HG02870 (cell line): ENCODE results near the gene STAC.
"Not testable (repeated sequence)": the region's sequence is repeated elsewhere in the genome, so short reads cannot be mapped to it uniquely, and the experiment has no call there.

Source experiments
- ATAC-seq: cut with Tn5 transposase; IDR thresholded peaks from one replicate; pipeline ENCODE4 v1.9.1; 2021; ENCODE audit warnings: mild to moderate bottlenecking, moderate library complexity; ENCODE audit not compliant: unreplicated experiment

The STAC gene

DNA sequence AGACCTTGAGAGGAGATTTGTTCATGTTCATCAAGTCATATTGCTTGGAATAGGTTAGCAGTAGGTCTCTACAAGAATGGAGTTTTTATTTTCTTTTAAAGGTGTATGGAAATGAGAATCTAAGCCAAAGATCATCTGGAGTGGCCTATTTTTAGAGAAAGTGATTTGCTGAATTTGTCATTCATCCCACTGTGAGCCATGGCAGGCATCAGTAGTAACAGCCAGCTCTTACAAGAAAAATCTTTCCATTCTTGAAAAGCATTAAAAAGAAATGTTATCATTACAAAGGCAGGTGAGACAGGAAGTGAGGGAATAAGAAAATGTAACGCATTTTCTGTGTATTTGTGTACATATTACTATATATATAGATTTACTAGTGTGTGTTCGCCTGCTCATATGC is 29.6 kb downstream of the STAC start:
- ATAC-seq: no peak

- ATAC-seq: no peak
Measured at GRCh38 chr3:36411587-36411986, 31.3 kb downstream of the STAC start.

DNA sequence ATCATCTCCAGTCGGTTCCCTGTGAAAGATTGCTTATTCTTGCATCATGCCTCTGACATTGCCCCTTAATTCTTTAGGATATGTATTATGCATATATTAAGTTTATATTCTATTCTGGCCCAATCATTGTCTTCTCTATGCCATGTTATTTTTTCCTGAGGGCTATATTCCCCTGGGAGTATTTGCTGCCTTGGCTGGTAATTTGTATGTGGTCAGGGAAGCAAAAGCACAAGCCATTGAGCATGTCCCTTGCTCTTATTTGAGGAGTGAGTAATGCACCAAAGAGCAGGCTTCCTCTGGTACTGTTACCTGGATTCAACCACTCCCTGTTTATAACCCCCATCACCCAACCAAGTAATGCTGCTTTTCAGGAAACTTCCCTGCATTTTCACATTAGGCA is 36.3 kb downstream of the STAC start:
- no peak for ATAC-seq

- no peak for ATAC-seq
Measured at GRCh38 chr3:36417237-36417636, 36.9 kb downstream of the STAC start.

DNA sequence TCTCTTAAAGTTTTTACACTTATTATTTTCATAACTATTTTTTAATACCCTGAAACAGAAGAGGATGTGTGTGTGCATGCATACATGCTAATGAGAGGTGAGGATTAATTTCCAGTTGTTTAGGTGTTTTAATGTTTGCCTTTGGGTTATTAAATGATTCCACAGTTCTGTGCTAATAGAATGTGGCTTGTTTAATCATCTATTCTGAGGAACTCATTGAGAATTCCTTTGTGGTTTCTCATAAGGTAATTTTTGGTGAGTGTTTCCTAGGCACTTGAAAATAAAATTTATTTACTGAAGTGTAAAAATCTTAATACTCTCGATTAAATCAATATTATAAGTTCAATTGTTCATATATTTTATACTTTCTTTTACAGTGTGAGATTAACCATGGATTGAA is 38.0 kb downstream of the STAC start:
- ATAC-seq: no peak

DNA sequence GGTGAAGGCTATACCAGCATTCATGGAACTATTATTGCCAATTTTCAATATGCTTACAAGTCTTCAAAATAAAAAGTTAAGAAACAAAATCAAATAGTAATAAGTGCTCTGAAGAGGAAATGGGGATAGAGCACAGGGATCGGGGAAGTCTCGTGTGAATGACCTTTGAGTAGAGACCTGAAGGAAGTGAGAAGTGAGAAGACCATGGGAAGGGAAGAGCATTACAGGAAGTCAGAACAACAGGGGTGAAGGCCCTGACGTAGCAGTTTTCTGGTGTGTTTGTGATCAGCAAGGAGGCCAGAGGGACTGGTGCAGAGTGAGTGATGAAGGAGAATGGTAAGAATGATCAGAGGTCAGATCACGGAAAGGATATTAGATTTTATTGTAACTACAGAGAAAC is 48.1 kb downstream of the STAC start:
- ATAC-seq: no peak

DNA sequence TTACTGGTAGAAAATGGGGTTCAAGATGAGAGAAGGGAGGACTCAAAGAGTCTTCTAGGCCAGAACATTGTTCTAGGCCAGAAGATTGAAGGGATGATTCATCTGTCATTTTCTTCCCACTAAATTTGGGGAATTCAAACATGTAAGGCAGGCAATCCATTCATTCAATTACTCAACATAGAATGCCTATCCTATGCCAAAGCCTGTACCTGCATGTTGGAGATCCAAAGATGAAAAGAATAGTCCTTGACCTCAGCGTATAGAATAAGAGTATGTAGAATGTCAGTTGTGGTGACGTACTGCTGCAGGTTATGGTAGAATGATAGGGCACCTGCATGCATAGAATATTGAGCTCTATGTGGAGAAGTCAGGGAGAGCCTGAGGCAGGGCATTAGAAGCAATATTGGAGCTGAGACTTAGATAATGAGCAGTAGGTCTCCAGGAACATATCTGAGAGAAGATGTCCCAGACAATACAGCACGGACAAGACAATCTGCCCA is 49.7 kb downstream of the STAC start:
- no peak for ATAC-seq

DNA sequence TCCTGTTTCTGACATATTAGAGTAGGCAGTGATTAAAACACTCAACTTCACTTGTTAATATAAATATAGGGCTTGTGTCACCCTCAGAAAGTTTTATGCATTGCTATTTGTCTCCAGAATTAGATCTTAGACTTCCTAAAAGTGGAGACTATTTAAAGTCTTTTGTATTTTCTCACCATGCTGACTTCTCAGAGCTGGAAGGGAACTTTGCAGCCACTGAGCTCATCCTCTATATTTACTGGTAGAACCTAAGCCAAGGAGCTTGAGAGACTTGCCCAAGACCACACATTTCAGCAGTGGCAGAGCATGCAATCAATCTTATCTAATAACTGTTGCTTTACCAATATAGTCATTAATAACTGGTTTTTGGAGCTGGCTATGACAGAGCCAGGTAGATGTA is 53.2 kb downstream of the STAC start:
- no peak for ATAC-seq

- no peak for ATAC-seq
Measured at GRCh38 chr3:36434687-36435426, 54.6 kb downstream of the STAC start.

GRCh38 chr3:36443028-36443686 is 62.9 kb downstream of the STAC start:
- no peak for ATAC-seq

DNA sequence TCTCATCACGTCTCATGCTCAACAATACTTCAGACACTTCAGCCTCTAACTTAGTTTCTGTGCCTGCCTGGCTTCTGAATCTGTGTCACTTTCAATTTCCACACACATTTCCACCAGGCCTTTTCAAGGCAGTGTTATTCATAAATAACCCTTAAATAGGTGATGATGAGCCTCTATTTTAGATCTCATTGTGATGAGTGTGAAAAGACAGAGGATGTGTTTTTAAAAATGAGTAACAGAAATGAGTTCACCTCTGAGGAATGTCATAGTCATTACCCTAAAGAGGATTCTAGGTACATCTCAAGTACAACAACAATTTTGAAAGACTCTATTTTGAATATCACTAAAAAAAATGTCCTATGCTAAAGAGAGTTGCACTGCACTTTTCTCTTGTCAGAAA is 64.6 kb downstream of the STAC start:
- no peak for ATAC-seq

DNA sequence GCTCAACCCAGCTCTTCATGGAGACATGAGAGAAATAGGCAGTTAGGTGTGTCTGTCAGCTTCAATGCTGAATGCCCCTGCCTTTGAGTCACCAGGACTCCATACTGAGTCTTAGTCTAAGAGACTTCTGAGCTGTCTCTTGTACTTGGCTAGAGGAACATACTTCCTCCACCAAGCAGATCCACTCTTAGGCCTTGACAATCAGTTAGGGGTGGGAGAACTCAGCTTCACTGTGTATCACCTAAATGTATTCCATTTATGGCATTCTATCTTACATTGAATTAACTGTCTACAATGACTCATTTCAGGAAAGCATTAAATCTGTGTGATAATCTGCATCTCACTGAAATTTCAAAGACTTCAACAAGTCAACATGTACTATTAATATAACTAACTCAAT is 66.0 kb downstream of the STAC start:
- ATAC-seq: no peak

DNA sequence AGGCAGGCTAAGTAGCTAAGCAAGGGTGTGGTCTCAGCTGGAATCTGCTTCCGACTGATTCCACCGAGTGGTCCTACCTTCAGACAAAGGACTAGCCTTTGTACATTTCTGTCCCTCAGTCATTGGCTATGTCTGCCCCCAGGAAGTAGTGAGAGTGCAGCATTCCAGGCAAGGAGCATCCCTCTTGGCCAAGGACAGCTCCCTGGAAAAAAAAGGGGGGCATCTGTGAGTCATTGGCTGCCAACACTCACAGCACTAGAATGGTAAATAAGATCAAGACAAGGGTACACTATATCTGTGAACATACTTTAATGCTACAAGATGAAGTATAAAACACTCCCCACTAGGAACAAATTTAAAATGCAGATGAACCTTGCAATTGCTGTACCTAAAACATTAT is 66.8 kb downstream of the STAC start:
- ATAC-seq: no peak

- no peak for ATAC-seq
Measured at GRCh38 chr3:36451816-36452215, 71.5 kb downstream of the STAC start.

DNA sequence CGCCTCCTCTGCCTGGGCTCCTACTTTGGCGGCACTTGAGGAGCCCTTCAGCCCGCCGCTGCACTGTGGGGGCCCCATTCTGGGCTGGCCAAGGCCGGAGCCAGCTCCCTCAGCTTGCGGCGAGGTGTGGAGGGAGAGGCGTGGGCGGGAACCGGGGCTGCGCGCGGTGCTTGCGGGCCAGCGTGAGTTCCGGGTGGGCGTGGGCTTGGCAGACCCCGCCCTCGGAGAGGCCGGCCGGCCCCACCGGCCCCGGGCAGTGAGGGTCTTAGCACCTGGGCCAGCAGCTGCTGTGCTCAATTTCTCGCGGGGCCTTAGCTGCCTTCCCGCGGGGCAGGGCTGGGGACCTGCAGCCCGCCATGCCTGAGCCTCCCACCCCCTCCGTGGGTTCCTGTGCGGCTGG is 72.9 kb downstream of the STAC start:
- not testable (repeated sequence) for ATAC-seq

GRCh38 chr3:36453896-36454295 is 73.6 kb downstream of the STAC start:
- ATAC-seq: not testable (repeated sequence)

GRCh38 chr3:36455406-36455805 is 75.1 kb downstream of the STAC start:
- ATAC-seq: no peak

DNA sequence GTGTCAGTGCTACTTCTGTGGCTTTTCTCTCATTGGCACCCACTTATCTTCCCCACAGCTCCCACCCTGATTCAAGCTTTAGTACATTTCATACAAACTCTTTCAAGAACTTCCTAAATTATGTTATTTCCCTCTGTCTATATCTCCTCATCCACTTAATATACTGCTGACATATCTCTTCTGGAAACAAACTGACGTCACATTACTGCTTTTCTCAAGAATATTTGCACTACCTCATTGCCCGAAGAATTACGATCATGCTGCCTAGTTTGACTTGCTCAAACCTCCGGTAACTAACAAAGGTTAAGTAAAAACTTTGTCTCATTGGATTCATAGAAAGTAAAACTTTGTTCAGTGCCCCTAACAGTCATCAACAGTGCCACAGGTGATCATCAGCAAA is 76.5 kb downstream of the STAC start:
- no peak for ATAC-seq

DNA sequence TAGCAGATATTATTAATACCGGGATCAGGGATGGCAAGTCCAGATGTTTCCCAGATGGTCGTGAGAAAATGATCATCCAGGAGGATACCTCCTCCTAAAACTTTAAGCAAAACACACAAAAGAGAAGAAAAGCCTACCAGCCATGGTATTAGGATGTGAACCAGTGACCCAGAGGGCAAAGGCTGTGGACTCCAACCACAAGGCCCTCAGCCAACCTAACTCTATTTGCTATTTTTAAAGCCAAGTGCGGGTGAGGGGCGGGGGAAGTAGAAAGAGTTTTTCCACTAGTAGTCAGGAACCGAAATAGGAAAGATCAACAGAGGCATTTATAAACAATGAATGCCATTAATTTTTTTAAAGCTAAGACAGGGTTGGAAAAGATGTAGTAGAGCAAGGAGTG is 77.4 kb downstream of the STAC start:
- ATAC-seq: no peak

GRCh38 chr3:36459177-36459576 is 78.9 kb downstream of the STAC start:
- no peak for ATAC-seq

- no peak for ATAC-seq
Measured at GRCh38 chr3:36461597-36461996, 81.3 kb downstream of the STAC start.

GRCh38 chr3:36472045-36472444 is 91.7 kb downstream of the STAC start:
- not testable (repeated sequence) for ATAC-seq

GRCh38 chr3:36475558-36475957 is 95.3 kb downstream of the STAC start:
- no peak for ATAC-seq
